HEK293 (cell line): ENCODE data around the gene PPARA.
A peak's percentile ranks its signal among the peaks of the same experiment; 100 is the strongest.

Experiments used
- CTCF ChIA-PET: fragments of 350-600 bp; formaldehyde crosslinking; extraction: SDS; loops from one replicate; lab custom pipeline; 2021; ENCODE audit warnings: antibody characterized with exemption; lab: Yijun Ruan, JAX
- POLR2A ChIA-PET: fragments of 300-600 bp; formaldehyde crosslinking; extraction: SDS; loops from one replicate; lab custom pipeline; 2020; ENCODE audit warnings: antibody characterized with exemption, inconsistent platforms; lab: Yijun Ruan, JAX
- H3K27ac ChIP-seq: fragments of 200-500 bp; sonication (Bioruptor generic); 2 replicates; pipeline ENCODE4 v1.5.1; 2014; ENCODE audit warnings: low read depth, low read length, control low read depth, inconsistent platforms; ENCODE audit errors: extremely low read depth
- H3K36me3 ChIP-seq, 2 experiments: fragments of 200-500 bp in 1 of 2; sonication (Bioruptor generic) in 1 of 2; 1 replicate in 1 of 2; 2 replicates in 1 of 2; pipeline ENCODE4 v1.5.1; 2014 to 2017; ENCODE audit warnings: inconsistent platforms in 2 of 2, low read length in 2 of 2; ENCODE audit not compliant: control insufficient read depth in 2 of 2, insufficient read depth in 1 of 2
- H3K4me1 ChIP-seq: fragments of 200-500 bp; sonication (Bioruptor generic); 2 replicates; pipeline ENCODE4 v1.5.1; 2014; ENCODE audit warnings: mild to moderate bottlenecking, low read length, inconsistent platforms; ENCODE audit not compliant: control insufficient read depth, insufficient read depth
- H3K4me3 ChIP-seq: 2 replicates; pipeline ENCODE4 v1.5.1; 2011; ENCODE audit warnings: low read depth, mild to moderate bottlenecking, control low read depth, low read length, moderate library complexity
- H3K9me3 ChIP-seq: fragments of 200-500 bp; sonication (Bioruptor generic); 2 replicates; pipeline ENCODE4 v1.5.1; 2014; ENCODE audit warnings: low read depth, low read length, inconsistent platforms; ENCODE audit not compliant: control insufficient read depth, insufficient read depth
- KLF16 ChIP-seq: fragments of 450-650 bp; formaldehyde crosslinking; IDR thresholded peaks from 2 replicates; pipeline ENCODE4 v1.5.1; 2017; ENCODE audit warnings: missing biosample characterization, missing genetic modification characterization
- KLF8 ChIP-seq: fragments of 450-650 bp; formaldehyde crosslinking; IDR thresholded peaks from 2 replicates; pipeline ENCODE4 v1.5.1; 2016; ENCODE audit warnings: missing biosample characterization, missing genetic modification characterization
- SETDB1 ChIP-seq: IDR thresholded peaks from one replicate; pipeline ENCODE4 v1.6.1; 2017; ENCODE audit warnings: mild to moderate bottlenecking, low read length, moderate library complexity, mixed read lengths; ENCODE audit not compliant: insufficient read length
- ZBTB8A ChIP-seq: fragments of 450-650 bp; formaldehyde crosslinking; IDR thresholded peaks from 2 replicates; pipeline ENCODE4 v1.5.1; 2016; ENCODE audit warnings: missing biosample characterization, missing genetic modification characterization
- ZFP41 ChIP-seq: fragments of 450-650 bp; formaldehyde crosslinking; IDR thresholded peaks from 2 replicates; pipeline ENCODE4 v1.5.1; 2016; ENCODE audit warnings: missing biosample characterization, missing genetic modification characterization, borderline replicate concordance
- ZNF112 ChIP-seq: fragments of 450-650 bp; formaldehyde crosslinking; IDR thresholded peaks from 2 replicates; pipeline ENCODE4 v1.5.0; 2017; ENCODE audit warnings: missing biosample characterization, missing genetic modification characterization
- ZNF114 ChIP-seq: fragments of 450-650 bp; formaldehyde crosslinking; IDR thresholded peaks from 2 replicates; pipeline ENCODE4 v1.5.0; 2017; ENCODE audit warnings: missing biosample characterization, missing genetic modification characterization
- ZNF133 ChIP-seq: fragments of 450-650 bp; formaldehyde crosslinking; IDR thresholded peaks from 2 replicates; pipeline ENCODE4 v1.5.1; 2016; ENCODE audit warnings: missing biosample characterization, missing genetic modification characterization
- ZNF169 ChIP-seq: fragments of 450-650 bp; formaldehyde crosslinking; IDR thresholded peaks from 2 replicates; pipeline ENCODE4 v1.5.1; 2016; ENCODE audit warnings: missing biosample characterization, missing genetic modification characterization
- ZNF221 ChIP-seq: fragments of 450-650 bp; formaldehyde crosslinking; IDR thresholded peaks from 2 replicates; pipeline ENCODE4 v1.5.1; 2017; ENCODE audit warnings: missing biosample characterization, missing genetic modification characterization, borderline replicate concordance
- ZNF274 ChIP-seq, 2 experiments: fragments of 200-500 bp in 1 of 2; fragments of 450-650 bp in 1 of 2; sonication (Bioruptor generic) in 1 of 2; formaldehyde crosslinking in 1 of 2; IDR thresholded peaks; 2 replicates each; pipeline versions ENCODE4 v1.5.1 to v1.6.1; 2014 to 2016; ENCODE audit warnings: borderline replicate concordance in 1 of 2, inconsistent platforms in 1 of 2, low read length in 1 of 2, missing biosample characterization in 1 of 2, missing genetic modification characterization in 1 of 2
- ZNF473 ChIP-seq: fragments of 450-650 bp; formaldehyde crosslinking; IDR thresholded peaks from 2 replicates; pipeline ENCODE4 v1.5.1; 2017; ENCODE audit warnings: missing biosample characterization, missing genetic modification characterization
- ZNF544 ChIP-seq: fragments of 450-650 bp; formaldehyde crosslinking; IDR thresholded peaks from 2 replicates; pipeline ENCODE4 v1.5.0; 2017; ENCODE audit warnings: missing biosample characterization, missing genetic modification characterization
- ZNF549 ChIP-seq: fragments of 450-650 bp; IDR thresholded peaks from 2 replicates; pipeline ENCODE4 v1.5.1; 2018; ENCODE audit warnings: missing biosample characterization, missing genetic modification characterization, mild to moderate bottlenecking, inconsistent platforms, moderate library complexity
- ZNF600 ChIP-seq: fragments of 450-650 bp; formaldehyde crosslinking; IDR thresholded peaks from 2 replicates; pipeline ENCODE4 v1.5.1; 2016; ENCODE audit warnings: missing biosample characterization, missing genetic modification characterization
- ZNF664 ChIP-seq: fragments of 450-650 bp; formaldehyde crosslinking; IDR thresholded peaks from 2 replicates; pipeline ENCODE4 v1.5.1; 2016; ENCODE audit warnings: missing biosample characterization, missing genetic modification characterization
- ZNF701 ChIP-seq: fragments of 450-650 bp; formaldehyde crosslinking; IDR thresholded peaks from 2 replicates; pipeline ENCODE4 v1.5.1; 2016; ENCODE audit warnings: missing biosample characterization, missing genetic modification characterization
- ZNF776 ChIP-seq: fragments of 450-650 bp; formaldehyde crosslinking; IDR thresholded peaks from 2 replicates; pipeline ENCODE4 v1.5.0; 2017; ENCODE audit warnings: missing biosample characterization, missing genetic modification characterization, borderline replicate concordance
- ZNF785 ChIP-seq: fragments of 450-650 bp; formaldehyde crosslinking; IDR thresholded peaks from 2 replicates; pipeline ENCODE4 v1.5.1; 2016; ENCODE audit warnings: missing biosample characterization, missing genetic modification characterization
- ZNF792 ChIP-seq: fragments of 450-650 bp; formaldehyde crosslinking; IDR thresholded peaks from 2 replicates; pipeline ENCODE4 v1.5.1; 2016; ENCODE audit warnings: missing biosample characterization, missing genetic modification characterization
- ZSCAN30 ChIP-seq: fragments of 450-650 bp; IDR thresholded peaks from 2 replicates; pipeline ENCODE4 v1.5.1; 2018; ENCODE audit warnings: missing biosample characterization, mild to moderate bottlenecking, missing genetic modification characterization, moderate library complexity
- TF ChIP-seq, protein P1 (sequence below): fragments of 450-650 bp; formaldehyde crosslinking; IDR thresholded peaks from 2 replicates; pipeline ENCODE4 v1.5.1; 2016; ENCODE audit warnings: missing biosample characterization, missing genetic modification characterization
- TF ChIP-seq, protein P2 (sequence below): fragments of 450-650 bp; formaldehyde crosslinking; IDR thresholded peaks from 2 replicates; pipeline ENCODE4 v1.5.1; 2017; ENCODE audit warnings: missing biosample characterization, missing genetic modification characterization
- TF ChIP-seq, protein P3 (sequence below): fragments of 450-650 bp; formaldehyde crosslinking; IDR thresholded peaks from 2 replicates; pipeline ENCODE4 v1.5.1; 2016; ENCODE audit warnings: missing biosample characterization, missing genetic modification characterization

Gene PPARA

DNA sequence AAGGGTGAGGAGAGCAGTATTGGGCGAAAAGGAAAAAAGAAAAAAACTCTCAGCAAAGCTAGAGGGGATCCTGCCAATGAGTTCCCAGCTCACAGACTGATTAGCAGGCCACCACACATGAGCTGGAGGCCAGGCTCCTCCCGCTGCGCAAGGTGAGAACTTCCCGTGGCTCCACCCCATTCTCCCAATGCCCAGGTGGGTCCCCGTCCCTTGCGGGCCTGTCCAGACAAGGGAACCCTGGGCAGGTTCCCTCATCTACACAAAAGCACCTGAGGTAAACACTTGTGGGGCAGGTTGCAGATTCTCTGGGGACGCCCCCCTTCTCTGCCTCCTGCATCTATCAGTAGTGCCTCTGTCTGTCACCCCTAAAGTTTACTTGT lies 53.3 kb downstream of the PPARA start:
- CTCF ChIA-PET: no interaction called here
- H3K36me3 ChIP-seq: peaks cover 8 to 24% of the 10 kb centered on the region in 2 experiments; a peak in 2 of 3 replicates
- TF ChIP-seq ZNF776 (tag by site-specific recombination) (no peak), KLF8 (tag by site-specific recombination) (no peak), ZNF221 (no peak)
- TF ChIP-seq, protein P1, sequence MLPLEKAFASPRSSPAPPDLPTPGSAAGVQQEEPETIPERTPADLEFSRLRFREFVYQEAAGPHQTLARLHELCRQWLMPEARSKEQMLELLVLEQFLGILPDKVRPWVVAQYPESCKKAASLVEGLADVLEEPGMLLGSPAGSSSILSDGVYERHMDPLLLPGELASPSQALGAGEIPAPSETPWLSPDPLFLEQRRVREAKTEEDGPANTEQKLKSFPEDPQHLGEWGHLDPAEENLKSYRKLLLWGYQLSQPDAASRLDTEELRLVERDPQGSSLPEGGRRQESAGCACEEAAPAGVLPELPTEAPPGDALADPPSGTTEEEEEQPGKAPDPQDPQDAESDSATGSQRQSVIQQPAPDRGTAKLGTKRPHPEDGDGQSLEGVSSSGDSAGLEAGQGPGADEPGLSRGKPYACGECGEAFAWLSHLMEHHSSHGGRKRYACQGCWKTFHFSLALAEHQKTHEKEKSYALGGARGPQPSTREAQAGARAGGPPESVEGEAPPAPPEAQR: no peak
- TF ChIP-seq, all 188 proteins: peak for 0
- Histone ChIP-seq H3K27ac (no peak overlapping the region), H3K4me3 (no peak overlapping the region), H3K9me3 (no peaks in the 10 kb centered on the region; the same call in 1 of the 2 replicates), H3K4me1 (no peaks in the 10 kb centered on the region)
- POLR2A ChIA-PET: no interaction called here

DNA sequence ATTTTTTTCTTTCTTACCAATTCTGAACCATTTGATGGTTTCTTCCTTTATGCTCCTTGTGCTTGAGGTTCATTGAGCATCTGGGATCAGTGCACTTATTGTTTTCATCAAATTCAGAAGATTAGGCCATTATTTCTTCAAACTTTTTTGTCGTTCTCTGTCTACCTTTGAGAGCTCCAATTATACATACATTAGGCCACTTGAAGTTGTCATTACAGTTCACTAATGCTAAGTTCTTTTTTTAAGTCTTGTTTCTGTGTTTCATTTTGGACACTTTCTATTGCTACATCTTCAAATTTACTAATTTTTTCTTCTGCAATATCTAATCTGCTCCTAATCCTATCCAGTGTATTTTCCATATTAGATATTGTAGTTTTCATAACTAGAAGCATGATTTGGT lies 58.9 kb downstream of the PPARA start:
- Histone ChIP-seq H3K27ac (no peak overlapping the region), H3K9me3 (no peaks in the 10 kb centered on the region; the same call in 1 of the 2 replicates), H3K4me1 (no peaks in the 10 kb centered on the region), H3K4me3 (no peak overlapping the region), H3K36me3 (peaks cover 0 to 16% of the 10 kb centered on the region in 2 experiments; a peak in 2 of 3 replicates)
- ChIA-PET CTCF (no interaction called here), POLR2A (interaction anchor here (0.5 kb wide), 1 partner anchor 44 kb away, joined by 3 read pairs; no protein-coding TSS in a partner anchor)
- TF ChIP-seq ZNF274 (IDR thresholded peaks at IDR 0.05; ENCODE audit: low read length) (no peak), ZNF274 (tag by site-specific recombination; IDR thresholded peaks at IDR 0.05; ENCODE audit: borderline replicate concordance) (no peak), SETDB1 (peak; percentile 86), ZNF133 (tag by site-specific recombination) (peak; percentile 98)
- TF ChIP-seq, protein P2, sequence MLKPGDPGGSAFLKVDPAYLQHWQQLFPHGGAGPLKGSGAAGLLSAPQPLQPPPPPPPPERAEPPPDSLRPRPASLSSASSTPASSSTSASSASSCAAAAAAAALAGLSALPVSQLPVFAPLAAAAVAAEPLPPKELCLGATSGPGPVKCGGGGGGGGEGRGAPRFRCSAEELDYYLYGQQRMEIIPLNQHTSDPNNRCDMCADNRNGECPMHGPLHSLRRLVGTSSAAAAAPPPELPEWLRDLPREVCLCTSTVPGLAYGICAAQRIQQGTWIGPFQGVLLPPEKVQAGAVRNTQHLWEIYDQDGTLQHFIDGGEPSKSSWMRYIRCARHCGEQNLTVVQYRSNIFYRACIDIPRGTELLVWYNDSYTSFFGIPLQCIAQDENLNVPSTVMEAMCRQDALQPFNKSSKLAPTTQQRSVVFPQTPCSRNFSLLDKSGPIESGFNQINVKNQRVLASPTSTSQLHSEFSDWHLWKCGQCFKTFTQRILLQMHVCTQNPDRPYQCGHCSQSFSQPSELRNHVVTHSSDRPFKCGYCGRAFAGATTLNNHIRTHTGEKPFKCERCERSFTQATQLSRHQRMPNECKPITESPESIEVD (tag by site-specific recombination): no peak

DNA sequence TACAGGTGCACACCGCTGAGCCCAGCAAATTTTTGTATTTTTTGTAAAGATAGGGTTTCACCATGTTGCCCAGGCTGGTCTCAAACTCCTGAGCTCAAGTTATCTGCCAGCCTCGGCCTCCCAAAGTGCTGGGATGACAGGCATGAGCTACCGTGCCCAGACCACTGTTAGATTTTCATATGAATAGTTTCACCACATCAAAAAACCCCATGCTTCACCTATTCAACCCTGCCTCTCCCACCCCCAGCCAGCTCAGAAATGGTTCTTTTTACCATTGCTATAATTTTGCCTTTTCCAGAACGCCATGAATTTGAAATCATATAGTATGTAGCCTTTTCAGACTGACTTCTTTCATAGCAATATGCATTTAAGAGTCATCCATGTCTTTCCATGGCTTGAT lies 61.9 kb downstream of the PPARA start:
- POLR2A ChIA-PET: no interaction called here
- H3K4me1 ChIP-seq: no peaks in the 10 kb centered on the region
- no peaks in the 10 kb centered on the region; the same call in 1 of the 2 replicates for H3K9me3 ChIP-seq
- H3K4me3 ChIP-seq: no peak overlapping the region
- H3K27ac ChIP-seq: no peak overlapping the region
- H3K36me3 ChIP-seq: peaks cover 0 to 27% of the 10 kb centered on the region in 2 experiments; a peak in 2 of 3 replicates
- TF ChIP-seq, protein P3, sequence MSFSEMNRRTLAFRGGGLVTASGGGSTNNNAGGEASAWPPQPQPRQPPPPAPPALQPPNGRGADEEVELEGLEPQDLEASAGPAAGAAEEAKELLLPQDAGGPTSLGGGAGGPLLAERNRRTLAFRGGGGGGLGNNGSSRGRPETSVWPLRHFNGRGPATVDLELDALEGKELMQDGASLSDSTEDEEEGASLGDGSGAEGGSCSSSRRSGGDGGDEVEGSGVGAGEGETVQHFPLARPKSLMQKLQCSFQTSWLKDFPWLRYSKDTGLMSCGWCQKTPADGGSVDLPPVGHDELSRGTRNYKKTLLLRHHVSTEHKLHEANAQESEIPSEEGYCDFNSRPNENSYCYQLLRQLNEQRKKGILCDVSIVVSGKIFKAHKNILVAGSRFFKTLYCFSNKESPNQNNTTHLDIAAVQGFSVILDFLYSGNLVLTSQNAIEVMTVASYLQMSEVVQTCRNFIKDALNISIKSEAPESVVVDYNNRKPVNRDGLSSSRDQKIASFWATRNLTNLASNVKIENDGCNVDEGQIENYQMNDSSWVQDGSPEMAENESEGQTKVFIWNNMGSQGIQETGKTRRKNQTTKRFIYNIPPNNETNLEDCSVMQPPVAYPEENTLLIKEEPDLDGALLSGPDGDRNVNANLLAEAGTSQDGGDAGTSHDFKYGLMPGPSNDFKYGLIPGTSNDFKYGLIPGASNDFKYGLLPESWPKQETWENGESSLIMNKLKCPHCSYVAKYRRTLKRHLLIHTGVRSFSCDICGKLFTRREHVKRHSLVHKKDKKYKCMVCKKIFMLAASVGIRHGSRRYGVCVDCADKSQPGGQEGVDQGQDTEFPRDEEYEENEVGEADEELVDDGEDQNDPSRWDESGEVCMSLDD (tag by site-specific recombination): no peak
- TF ChIP-seq ZNF701 (tag by site-specific recombination): no peak
- TF ChIP-seq ZNF112 (tag by site-specific recombination): no peak
- TF ChIP-seq ZNF274 (IDR thresholded peaks at IDR 0.05; ENCODE audit: low read length): no peak
- TF ChIP-seq ZNF274 (tag by site-specific recombination; IDR thresholded peaks at IDR 0.05; ENCODE audit: borderline replicate concordance): no peak
- no peak for TF ChIP-seq ZFP41 (tag by site-specific recombination)
- TF ChIP-seq ZNF169 (tag by site-specific recombination): no peak
- no peak for TF ChIP-seq ZNF549 (tag by site-specific recombination)
- TF ChIP-seq ZNF664 (tag by site-specific recombination): no peak
- TF ChIP-seq ZNF544 (tag by site-specific recombination): no peak
- TF ChIP-seq ZNF792 (tag by site-specific recombination): no peak
- no peak for TF ChIP-seq ZBTB8A (tag by site-specific recombination)
- TF ChIP-seq ZNF600 (tag by site-specific recombination): no peak
- TF ChIP-seq ZSCAN30: no peak
- no peak for TF ChIP-seq ZNF473
- no peak for TF ChIP-seq ZNF785 (tag by site-specific recombination)
- no peak for TF ChIP-seq KLF16 (tag by site-specific recombination)
- TF ChIP-seq ZNF114 (tag by site-specific recombination): no peak
- TF ChIP-seq, all 188 proteins: peak for 0
- CTCF ChIA-PET: interaction anchor here (1.6 kb wide), 1 partner anchor 206 kb away, joined by 5 read pairs; no protein-coding TSS in a partner anchor
